Upper lobe of left lung (tissue), 6 donors: ENCODE data around the gene RNF130. TPM values are rescaled to one million over a fixed set of nuclear protein-coding genes. Genes with fewer than 3 reads are reported as not detected.

Experiments
- ATAC-seq, 2 donors: fragments of 200-7000 bp; cut with Tn5 transposase; one replicate each; pipeline ENCODE4 v1.9.1; 2022; ENCODE audit warnings: mild to moderate bottlenecking in 2 of 2, moderate library complexity in 2 of 2; ENCODE audit not compliant: low FRiP score in 2 of 2
- DNase-seq, 2 donors: peaks; one replicate each; pipeline ENCODE4 v3.0.0-alpha.2; 2019 to 2020
- H3K27ac ChIP-seq, 4 donors: fragments of 200-600 bp; sonication (generic); one replicate each; pipeline ENCODE4 v1.5.1; 2016 to 2019
- H3K27me3 ChIP-seq, 4 donors: fragments of 200-600 bp; sonication (generic); one replicate each; pipeline ENCODE4 v1.5.1; 2017 to 2019
- H3K36me3 ChIP-seq, 4 donors: fragments of 200-600 bp; sonication (generic); one replicate each; pipeline ENCODE4 v1.5.1; 2016 to 2019
- H3K4me1 ChIP-seq, 4 donors: fragments of 200-600 bp; sonication (generic); one replicate each; pipeline ENCODE4 v1.5.1; 2018 to 2019
- H3K4me3 ChIP-seq, 4 donors: fragments of 200-600 bp; sonication (generic); one replicate each; pipeline ENCODE4 v1.5.1; 2017 to 2019; ENCODE audit warnings: mild to moderate bottlenecking in 2 of 4, moderate library complexity in 1 of 4
- H3K9me3 ChIP-seq, 4 donors: fragments of 200-600 bp; sonication (generic); one replicate each; pipeline ENCODE4 v1.5.1; 2018 to 2019
- EP300 ChIP-seq, 4 donors: sonication (generic); formaldehyde crosslinking; IDR thresholded peaks; one replicate each; pipeline ENCODE4 v1.5.1; 2017; ENCODE audit warnings: antibody characterized with exemption in 4 of 4, control low read depth in 2 of 4
- POLR2A ChIP-seq, 4 donors: fragments of 450-650 bp; IDR thresholded peaks; one replicate each; pipeline ENCODE4 v1.5.1; 2016 to 2017; ENCODE audit warnings: antibody characterized with exemption in 4 of 4, mild to moderate bottlenecking in 2 of 4
- POLR2AphosphoS5 ChIP-seq, 2 donors: sonication (generic); formaldehyde crosslinking; IDR thresholded peaks; one replicate each; pipeline ENCODE4 v1.5.1; 2017; ENCODE audit warnings: antibody characterized with exemption in 2 of 2
- WGBS, 2 donors: methylation state at CpG; one replicate each; pipeline ENCODE4 v1.1.5; 2017 to 2018; 5-methylcytosine and 5-hydroxymethylcytosine counted together
- total RNA-seq, 6 donors: library from RNA; depleted of rRNA in 4 of 6; stranded (reverse); fragments of >200 nt in 4 of 6; gene quantifications; one replicate each; pipeline versions ENCODE4 v1.1.0 to v1.2.1, GENCODE V29; 2016 to 2021
- TF ChIP-seq, protein P1 (sequence below), 6 experiments: fragments of 450-650 bp in 4 of 6; fragments of 200-600 bp in 2 of 6; sonication (generic) in 2 of 6; IDR thresholded peaks; one replicate each; pipeline ENCODE4 v1.5.1; 2016 to 2019; ENCODE audit warnings: antibody characterized with exemption in 6 of 6
- donor health status: DM: no; HTN: no; CAD: no; lungs with moderate emphysema.
- donor health status: DM: no; HTN: yes; CAD: no; lungs with severe emphysema.

RNF130 gene
- total RNA-seq, 6 donors from 2014 or later, result 54.5 to 137 (median 98.2) TPM

DNA sequence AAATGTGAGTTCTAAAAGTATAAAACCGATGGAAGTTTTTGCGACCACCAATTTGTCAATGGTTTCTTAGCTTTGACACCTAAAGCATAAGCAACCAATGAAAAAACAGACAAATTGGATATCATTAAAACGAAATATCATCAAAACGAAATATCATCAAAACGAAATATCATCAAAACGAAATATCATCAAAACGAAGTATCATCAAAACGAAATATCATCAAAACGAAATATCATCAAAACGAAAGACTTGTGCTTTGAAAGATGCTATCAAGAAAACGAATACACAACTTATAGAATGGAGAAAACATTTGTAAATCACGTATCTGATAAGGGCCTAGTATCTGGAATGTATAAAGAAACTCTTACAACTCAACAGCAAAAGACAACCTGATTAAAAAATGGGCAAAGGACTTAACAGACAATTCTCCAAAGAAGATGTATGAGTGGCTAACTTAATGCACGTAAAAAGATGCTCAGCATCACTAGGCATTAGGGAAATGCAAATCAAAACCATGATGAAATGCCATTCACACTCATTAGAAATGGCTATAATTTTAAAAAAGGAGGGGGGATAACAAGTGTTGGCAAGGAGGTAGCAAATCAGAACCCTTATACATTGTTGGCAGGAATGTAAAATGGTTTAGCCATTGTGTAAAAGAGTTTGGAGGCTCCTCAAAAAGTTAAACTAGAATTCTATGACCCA lies 134.4 kb downstream of the RNF130 start:
- Histone ChIP-seq H3K27ac (no peak overlapping the region), H3K36me3 (no peaks in the 10 kb centered on the region), H3K27me3 (no peaks in the 10 kb centered on the region), H3K4me3 (no peak overlapping the region), H3K9me3 (no peaks in the 10 kb centered on the region), H3K4me1 (no peaks in the 10 kb centered on the region)
- ATAC-seq (no peak), DNase-seq (no peak)
- WGBS, 2 donors, result 87 to 95% methylated on average over 13 of the region's 13 CpGs
- TF ChIP-seq EP300 (IDR thresholded peaks at IDR 0.05), result no peak
- no peak for TF ChIP-seq POLR2AphosphoS5 (IDR thresholded peaks at IDR 0.05)
- TF ChIP-seq, protein P1, sequence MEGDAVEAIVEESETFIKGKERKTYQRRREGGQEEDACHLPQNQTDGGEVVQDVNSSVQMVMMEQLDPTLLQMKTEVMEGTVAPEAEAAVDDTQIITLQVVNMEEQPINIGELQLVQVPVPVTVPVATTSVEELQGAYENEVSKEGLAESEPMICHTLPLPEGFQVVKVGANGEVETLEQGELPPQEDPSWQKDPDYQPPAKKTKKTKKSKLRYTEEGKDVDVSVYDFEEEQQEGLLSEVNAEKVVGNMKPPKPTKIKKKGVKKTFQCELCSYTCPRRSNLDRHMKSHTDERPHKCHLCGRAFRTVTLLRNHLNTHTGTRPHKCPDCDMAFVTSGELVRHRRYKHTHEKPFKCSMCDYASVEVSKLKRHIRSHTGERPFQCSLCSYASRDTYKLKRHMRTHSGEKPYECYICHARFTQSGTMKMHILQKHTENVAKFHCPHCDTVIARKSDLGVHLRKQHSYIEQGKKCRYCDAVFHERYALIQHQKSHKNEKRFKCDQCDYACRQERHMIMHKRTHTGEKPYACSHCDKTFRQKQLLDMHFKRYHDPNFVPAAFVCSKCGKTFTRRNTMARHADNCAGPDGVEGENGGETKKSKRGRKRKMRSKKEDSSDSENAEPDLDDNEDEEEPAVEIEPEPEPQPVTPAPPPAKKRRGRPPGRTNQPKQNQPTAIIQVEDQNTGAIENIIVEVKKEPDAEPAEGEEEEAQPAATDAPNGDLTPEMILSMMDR (IDR thresholded peaks at IDR 0.05), result no peak
- no peak for TF ChIP-seq POLR2A (IDR thresholded peaks at IDR 0.05)

DNA sequence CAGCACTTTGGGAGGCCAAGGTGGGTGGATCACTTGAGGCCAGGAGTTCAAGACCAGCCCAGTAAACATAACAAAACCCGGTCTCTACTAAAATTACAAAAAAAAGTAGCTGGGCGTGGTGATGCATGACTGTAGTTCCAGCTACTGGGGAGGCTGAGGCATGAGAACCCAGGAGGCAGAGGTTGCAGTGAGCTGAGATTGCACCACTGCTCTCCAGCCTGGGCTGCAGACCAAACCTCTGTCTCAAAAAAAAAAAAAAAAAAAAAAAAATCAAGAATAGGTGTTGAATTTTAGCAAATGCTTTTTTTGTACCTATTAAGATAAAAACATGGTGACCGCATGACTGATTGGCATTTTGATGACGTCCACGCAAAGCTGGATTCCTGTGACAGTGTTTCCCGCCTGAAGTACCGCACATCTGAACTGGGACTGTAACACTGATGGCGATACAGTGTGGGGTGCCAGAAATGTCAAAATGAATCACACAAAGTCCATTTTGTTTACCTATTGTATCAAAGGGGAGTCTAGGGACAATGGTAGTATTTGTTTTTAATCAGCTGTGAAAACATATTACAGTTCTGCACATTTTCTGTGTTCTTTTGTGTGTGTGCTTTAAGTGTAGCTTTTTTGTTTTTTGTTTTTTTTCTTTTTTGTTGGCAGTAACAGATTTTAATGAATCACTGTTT lies 140.6 kb downstream of the RNF130 start:
- ATAC-seq, result no peak
- Histone ChIP-seq H3K27me3 (no peaks in the 10 kb centered on the region), H3K36me3 (no peaks in the 10 kb centered on the region), H3K4me3 (no peak overlapping the region), H3K9me3 (no peaks in the 10 kb centered on the region), H3K4me1 (no peaks in the 10 kb centered on the region), H3K27ac (no peak overlapping the region)
- DNase-seq, result no peak
- WGBS, 2 donors, result 88 to 95% methylated on average over 8 of the region's 8 CpGs
- TF ChIP-seq POLR2AphosphoS5 (IDR thresholded peaks at IDR 0.05), result no peak
- TF ChIP-seq POLR2A (IDR thresholded peaks at IDR 0.05), result no peak
- no peak for TF ChIP-seq EP300 (IDR thresholded peaks at IDR 0.05)
- TF ChIP-seq, protein P1 (IDR thresholded peaks at IDR 0.05), result no peak

DNA sequence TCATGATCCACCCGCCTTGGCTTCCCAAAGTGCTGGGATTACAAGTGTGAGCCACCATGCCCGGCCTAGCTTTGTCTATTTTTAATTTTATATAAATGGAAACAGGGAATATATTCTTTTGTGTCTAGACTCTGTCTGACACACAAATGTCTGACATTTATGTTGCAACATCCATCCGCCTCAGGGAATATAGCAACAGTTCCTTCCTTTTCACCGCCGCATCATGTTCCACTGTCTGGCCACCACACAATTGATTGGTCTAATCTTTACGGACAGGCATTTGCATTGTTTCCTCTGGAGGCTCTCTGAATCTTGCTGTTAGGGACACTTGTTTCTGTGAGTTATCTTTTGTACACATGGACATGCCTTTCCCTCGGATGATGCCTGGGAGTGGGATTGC lies 143.7 kb downstream of the RNF130 start:
- H3K4me1 ChIP-seq, result no peaks in the 10 kb centered on the region
- no peaks in the 10 kb centered on the region for H3K36me3 ChIP-seq
- ATAC-seq, result no peak
- no peak for DNase-seq
- 75 to 85% methylated on average over 7 of the region's 7 CpGs for WGBS, 2 donors
- no peaks in the 10 kb centered on the region for H3K27me3 ChIP-seq
- H3K9me3 ChIP-seq, result no peaks in the 10 kb centered on the region
- no peak for TF ChIP-seq POLR2A (IDR thresholded peaks at IDR 0.05)
- TF ChIP-seq POLR2AphosphoS5 (IDR thresholded peaks at IDR 0.05), result no peak
- TF ChIP-seq, protein P1 (IDR thresholded peaks at IDR 0.05), result no peak
- no peak for TF ChIP-seq EP300 (IDR thresholded peaks at IDR 0.05)
- no peak overlapping the region for H3K4me3 ChIP-seq
- H3K27ac ChIP-seq, result no peak overlapping the region

DNA sequence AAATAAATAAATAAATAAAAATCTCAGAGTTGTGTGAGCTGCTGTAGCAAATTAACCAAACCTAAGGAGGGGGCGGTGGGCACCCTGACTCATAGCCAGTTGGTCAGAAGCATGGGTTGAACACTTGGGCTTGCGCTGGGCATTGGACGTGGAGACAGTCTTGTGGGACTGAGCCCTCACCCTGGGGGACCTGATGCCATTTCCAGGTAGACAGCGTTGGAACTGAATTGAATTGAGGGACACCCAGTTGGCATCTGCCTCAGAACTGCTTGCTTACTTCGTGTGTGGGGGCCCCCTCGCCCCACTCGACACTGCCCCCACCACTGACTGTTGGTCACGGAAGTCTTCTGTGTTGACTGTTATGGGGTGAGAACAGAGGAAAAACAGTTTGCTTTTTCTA lies 144.9 kb downstream of the RNF130 start:
- DNase-seq, result no peak
- no peak for ATAC-seq
- Histone ChIP-seq H3K4me1 (no peaks in the 10 kb centered on the region), H3K36me3 (no peaks in the 10 kb centered on the region), H3K4me3 (no peak overlapping the region), H3K27ac (no peak overlapping the region), H3K27me3 (no peaks in the 10 kb centered on the region), H3K9me3 (no peaks in the 10 kb centered on the region)
- 83 to 88% methylated on average over 8 of the region's 8 CpGs for WGBS, 2 donors
- TF ChIP-seq EP300 (IDR thresholded peaks at IDR 0.05) (no peak), POLR2AphosphoS5 (IDR thresholded peaks at IDR 0.05) (no peak), POLR2A (IDR thresholded peaks at IDR 0.05) (no peak)
- TF ChIP-seq, protein P1 (IDR thresholded peaks at IDR 0.05), result no peak
